GM23248 (cell line): Measurements from ENCODE around the gene SVEP1.

ENCODE experiments used
- EZH2 ChIP-seq: fragments of 200-600 bp; sonication (generic); IDR thresholded peaks from 2 replicates; pipeline ENCODE4 v1.6.1; 2018; ENCODE audit warnings: antibody characterized with exemption, mild to moderate bottlenecking; ENCODE audit not compliant: insufficient read depth, poor library complexity, severe bottlenecking
- EZH2phosphoT487 ChIP-seq: fragments of 200-600 bp; sonication (generic); IDR thresholded peaks from 2 replicates; pipeline ENCODE4 v1.6.1; 2018; ENCODE audit warnings: antibody characterized with exemption, moderate library complexity, mild to moderate bottlenecking, low read depth; ENCODE audit not compliant: insufficient read depth

DNA sequence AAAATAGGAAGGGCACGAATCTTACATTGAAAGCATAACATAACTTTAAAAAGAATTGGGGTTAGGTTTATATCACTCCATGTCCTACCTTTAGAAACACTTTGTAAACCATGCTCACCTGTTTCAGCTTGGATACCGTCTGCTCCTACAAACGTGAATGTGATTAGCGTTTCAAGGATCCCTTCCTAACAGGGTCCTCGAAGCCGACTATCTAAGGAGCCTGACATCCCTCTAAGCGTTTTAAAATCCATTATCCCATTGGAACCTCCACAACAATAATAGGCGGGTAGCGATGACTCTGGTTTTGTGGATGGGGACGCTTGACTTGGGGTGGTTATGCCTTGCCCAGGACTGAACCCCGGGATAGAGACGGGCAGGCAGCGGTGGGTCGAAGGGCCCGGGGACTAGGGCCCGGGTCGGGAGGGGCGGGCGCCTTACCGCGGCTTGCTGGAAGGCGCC, 937 bp downstream of the SVEP1 start:
- TF ChIP-seq EZH2, result no peak
- TF ChIP-seq EZH2phosphoT487, result no peak
